ENCODE results near the gene REPIN1. TPM values are rescaled to one million over a fixed set of nuclear protein-coding genes. Genes with fewer than 3 reads are reported as not detected.

The REPIN1 gene
- total RNA-seq, 1 experiment from 2014 or later, result 106 TPM

- no peak for TF ChIP-seq REST (IDR thresholded peaks at IDR 0.05; ENCODE audit: low read depth)
Observed at GRCh38 chr7:150323682-150324372, 44.8 kb upstream of the REPIN1 start (continued).

GRCh38 chr7:150324373-150324961 lies 44.2 kb upstream of the REPIN1 start:
- H3K4me1 ChIP-seq (ENCODE audit: control insufficient read depth in 1 of 2, insufficient read depth in 2 of 2, low read length in 2 of 2), result peaks cover 8 to 36% of the 10 kb centered on the region in 2 experiments; a peak in 3 of 4 replicates
- intact Hi-C loops (cut with micrococcal nuclease), result no loop called here
- peak overlapping the region; percentile 79 for H3K9ac ChIP-seq (ENCODE audit: low read length)
- no peaks in the 10 kb centered on the region for H3K9me2 ChIP-seq (ENCODE audit: insufficient read depth)
- peak overlapping the region; percentile 76 for H3K4me2 ChIP-seq (ENCODE audit: low read length)
- no peaks in the 10 kb centered on the region for H3K27me3 ChIP-seq (ENCODE audit: insufficient read depth, low read length)
- DNase-seq (ENCODE audit: low read depth, low spot score) (no peak), ATAC-seq (0 out of 2 replicates have a peak, but pooled peaks have one; percentile 3)
- H3K79me2 ChIP-seq (ENCODE audit: insufficient read depth, low read length), result peaks cover 14% of the 10 kb centered on the region
- H3K27ac ChIP-seq (ENCODE audit: low read depth, low read length), result peak overlapping the region; percentile 90
- no peak overlapping the region for H2AFZ ChIP-seq (ENCODE audit: low read depth, low read length, poor library complexity, severe bottlenecking)
- ChIA-PET RAD21 (ENCODE audit: low non-redundant PET in 1 of 2, low total read pairs in 2 of 2, uncharacterized antibody in 2 of 2, unreplicated experiment in 2 of 2) (no interaction called here), POLR2A (no interaction called here), CTCF (no interaction called here)
- BruUV-seq (replicated peaks), result no TSS peak
- no peaks in the 10 kb centered on the region for H3K9me3 ChIP-seq (ENCODE audit: control insufficient read depth in 1 of 2, insufficient read depth in 1 of 2, low read depth in 1 of 2, low read length in 2 of 2)
- peaks cover 0 to 3% of the 10 kb centered on the region in 2 experiments; a peak in 1 of 4 replicates for H3K36me3 ChIP-seq (ENCODE audit: control insufficient read depth in 1 of 2, insufficient read depth in 2 of 2, low read length in 2 of 2)
- no peaks in the 10 kb centered on the region for H4K20me1 ChIP-seq (ENCODE audit: insufficient read depth)
- peak overlapping the region; percentile 59 to 69 for H3K4me3 ChIP-seq (replicated peaks in 1 of 2; ENCODE audit: low read depth in 1 of 2, low read length in 2 of 2)
- no peak for TF ChIP-seq REST (IDR thresholded peaks at IDR 0.05; ENCODE audit: low read depth)
- no peak for TF ChIP-seq SRF (IDR thresholded peaks at IDR 0.05; ENCODE audit: low read depth)
- TF ChIP-seq MAX (IDR thresholded peaks at IDR 0.05), result no peak
- TF ChIP-seq ATF3 (IDR thresholded peaks at IDR 0.05), result no peak
- TF ChIP-seq POLR2A (IDR thresholded peaks at IDR 0.05; ENCODE audit: borderline replicate concordance, extremely low read depth, insufficient read depth, insufficient read length), result no peak
- no peak for TF ChIP-seq YY1 (IDR thresholded peaks at IDR 0.05; ENCODE audit: extremely low read depth, insufficient replicate concordance, low read depth, low read length)
- no peak for TF ChIP-seq CBX3 (IDR thresholded peaks at IDR 0.05; ENCODE audit: low read depth)
- TF ChIP-seq SIN3A (IDR thresholded peaks at IDR 0.05; ENCODE audit: low read depth), result no peak
- TF ChIP-seq EZH2 (IDR thresholded peaks at IDR 0.05), result no peak
- TF ChIP-seq EZH2phosphoT487 (IDR thresholded peaks at IDR 0.05; ENCODE audit: borderline replicate concordance), result no peak
- no peak for TF ChIP-seq POLR2AphosphoS5 (IDR thresholded peaks at IDR 0.05; ENCODE audit: low read depth, low read length)
- no peak for TF ChIP-seq SP1 (IDR thresholded peaks at IDR 0.05; ENCODE audit: low read depth)
- no peak for TF ChIP-seq EGR1 (IDR thresholded peaks at IDR 0.05; ENCODE audit: low read depth)
- TF ChIP-seq ELF1 (IDR thresholded peaks at IDR 0.05; ENCODE audit: borderline replicate concordance, low read depth), result no peak
- TF ChIP-seq TCF7L2 (IDR thresholded peaks at IDR 0.05; ENCODE audit: borderline replicate concordance, extremely low read depth, insufficient read depth, insufficient read length), result no peak
- TF ChIP-seq ZNF274 (IDR thresholded peaks at IDR 0.05; ENCODE audit: low read depth, low read length), result no peak
- TF ChIP-seq ZFX (IDR thresholded peaks at IDR 0.05), result no peak
